Body of pancreas (tissue), 4 donors: ENCODE measurements around the gene KIFAP3.

ENCODE experiments used
- POLR2A ChIP-seq, 3 donors: fragments of 450-650 bp; IDR thresholded peaks; one replicate each; pipeline ENCODE4 v1.6.1; 2016; ENCODE audit warnings: antibody characterized with exemption in 3 of 3, mild to moderate bottlenecking in 2 of 3
- TF ChIP-seq, protein P1 (sequence below), 7 experiments: fragments of 450-650 bp in 4 of 7; fragments of 200-600 bp in 3 of 7; sonication (generic) in 3 of 7; IDR thresholded peaks; one replicate each; pipeline ENCODE4 v1.5.1; 2016 to 2019; ENCODE audit warnings: antibody characterized with exemption in 7 of 7

DNA sequence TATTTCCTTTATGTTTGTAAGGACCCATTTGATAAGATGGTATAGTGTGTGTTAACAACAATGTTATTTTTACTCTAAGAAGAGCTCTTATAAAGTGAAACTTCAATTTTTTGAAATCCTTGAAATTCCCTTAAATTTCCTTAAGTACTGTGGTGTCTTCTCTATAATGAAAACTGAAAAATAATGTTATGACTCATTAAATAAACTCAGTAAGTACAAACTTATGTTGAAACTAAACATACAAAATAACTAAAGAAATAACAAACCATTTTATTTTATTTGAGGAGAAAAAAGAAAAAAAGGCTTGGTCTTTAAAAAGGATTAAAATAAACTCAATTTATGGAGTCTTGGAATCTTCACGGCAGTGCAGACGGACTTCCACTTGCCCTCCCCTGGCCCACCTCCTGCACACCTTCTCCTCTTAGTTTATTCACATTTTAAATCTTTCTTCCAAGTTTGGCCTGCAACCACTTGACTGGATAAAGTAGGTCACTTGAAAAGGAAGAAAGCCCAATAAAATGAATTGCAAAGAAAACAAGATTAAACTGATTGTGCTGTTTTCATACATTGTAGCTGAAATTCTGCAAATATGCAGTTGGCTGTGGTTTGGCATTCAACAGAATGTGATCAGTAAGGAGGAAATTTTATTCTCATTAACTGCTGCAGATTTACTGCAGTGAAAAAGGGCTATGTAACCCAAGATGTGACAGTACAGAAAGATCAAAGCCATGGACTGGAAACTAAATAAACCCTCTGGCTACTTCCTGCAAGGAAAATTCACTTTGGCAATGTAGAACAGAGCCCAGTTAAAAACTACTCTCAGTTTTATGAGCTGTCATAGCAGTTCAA is 132.3 kb downstream of the KIFAP3 start:
- TF ChIP-seq, protein P1, sequence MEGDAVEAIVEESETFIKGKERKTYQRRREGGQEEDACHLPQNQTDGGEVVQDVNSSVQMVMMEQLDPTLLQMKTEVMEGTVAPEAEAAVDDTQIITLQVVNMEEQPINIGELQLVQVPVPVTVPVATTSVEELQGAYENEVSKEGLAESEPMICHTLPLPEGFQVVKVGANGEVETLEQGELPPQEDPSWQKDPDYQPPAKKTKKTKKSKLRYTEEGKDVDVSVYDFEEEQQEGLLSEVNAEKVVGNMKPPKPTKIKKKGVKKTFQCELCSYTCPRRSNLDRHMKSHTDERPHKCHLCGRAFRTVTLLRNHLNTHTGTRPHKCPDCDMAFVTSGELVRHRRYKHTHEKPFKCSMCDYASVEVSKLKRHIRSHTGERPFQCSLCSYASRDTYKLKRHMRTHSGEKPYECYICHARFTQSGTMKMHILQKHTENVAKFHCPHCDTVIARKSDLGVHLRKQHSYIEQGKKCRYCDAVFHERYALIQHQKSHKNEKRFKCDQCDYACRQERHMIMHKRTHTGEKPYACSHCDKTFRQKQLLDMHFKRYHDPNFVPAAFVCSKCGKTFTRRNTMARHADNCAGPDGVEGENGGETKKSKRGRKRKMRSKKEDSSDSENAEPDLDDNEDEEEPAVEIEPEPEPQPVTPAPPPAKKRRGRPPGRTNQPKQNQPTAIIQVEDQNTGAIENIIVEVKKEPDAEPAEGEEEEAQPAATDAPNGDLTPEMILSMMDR (IDR thresholded peaks at IDR 0.05): no peak
- no peak for TF ChIP-seq POLR2A (IDR thresholded peaks at IDR 0.05)
